ENCODE data around the gene PIK3C2A. TPM values are rescaled to one million over a fixed set of nuclear protein-coding genes. Genes with fewer than 3 reads are reported as not detected.
"Not testable (repeated sequence)": the region's sequence is repeated elsewhere in the genome, so short reads cannot be mapped to it uniquely, and the experiment has no call there.

PIK3C2A gene
- total RNA-seq, 1 donor = 73.1 TPM

- Histone ChIP-seq H3K4me3 (ENCODE audit: insufficient read depth, low read length) (no peak overlapping the region), H2AFZ (ENCODE audit: low read length) (no peak overlapping the region), H3K79me2 (ENCODE audit: insufficient read depth, low read length) (no peaks in the 10 kb centered on the region), H3K4me2 (ENCODE audit: insufficient read depth, low read length) (no peak overlapping the region), H3K27ac (ENCODE audit: low read depth, low read length) (no peak overlapping the region), H3K27me3 (ENCODE audit: insufficient read depth, low read length) (no peaks in the 10 kb centered on the region), H3K9me3 (ENCODE audit: low read depth, low read length) (no peaks in the 10 kb centered on the region), H4K20me1 (ENCODE audit: insufficient read depth, low read length) (no peaks in the 10 kb centered on the region), H3K4me1 (ENCODE audit: insufficient read depth, low read length) (no peaks in the 10 kb centered on the region), H3K36me3 (ENCODE audit: insufficient read depth, low read length) (no peaks in the 10 kb centered on the region)
- DNase-seq (ENCODE audit: insufficient read length, low spot score, missing footprints) = no peak
- no peak for TF ChIP-seq CTCF (IDR thresholded peaks at IDR 0.05; ENCODE audit: extremely low read depth, low read depth, low read length)
Observed at GRCh38 chr11:17230867-17231851, 23.4 kb upstream of the PIK3C2A start.

DNA sequence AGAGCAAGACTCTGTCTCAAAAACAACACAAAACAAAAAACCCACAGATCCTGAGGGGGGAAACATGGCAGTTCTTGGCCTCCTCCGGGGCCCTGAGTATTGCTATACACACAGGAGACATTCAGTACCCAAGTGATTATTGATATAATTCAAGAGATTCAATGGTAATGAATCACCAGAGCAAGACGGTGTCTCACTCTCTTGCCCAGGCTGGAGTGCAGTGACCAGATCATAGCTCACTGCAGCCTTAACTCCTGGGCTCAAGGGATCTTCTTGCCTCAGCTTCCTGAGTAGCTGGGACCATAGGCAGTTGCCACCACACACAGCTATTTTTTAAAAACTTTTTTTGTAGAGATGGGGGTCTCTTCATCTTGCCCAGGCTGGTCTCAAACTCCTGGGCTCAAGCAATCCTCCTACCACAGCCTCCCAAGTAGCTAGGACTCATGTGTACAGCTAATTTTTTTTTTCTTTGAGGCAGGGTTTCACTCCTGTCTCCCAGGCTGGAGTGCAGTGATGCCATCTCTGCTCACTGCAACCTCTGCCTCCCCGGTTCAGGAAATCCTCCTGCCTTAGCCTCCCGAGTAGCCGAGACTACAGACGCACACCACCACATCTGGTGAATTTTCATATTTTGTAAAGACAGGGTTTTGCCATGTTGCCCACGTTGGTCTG, 21.8 kb upstream of the PIK3C2A start:
- TF ChIP-seq CTCF (IDR thresholded peaks at IDR 0.05; ENCODE audit: extremely low read depth, low read depth, low read length) = no peak
- no peaks in the 10 kb centered on the region for H3K79me2 ChIP-seq (ENCODE audit: insufficient read depth, low read length)
- no peaks in the 10 kb centered on the region for H4K20me1 ChIP-seq (ENCODE audit: insufficient read depth, low read length)
- H3K9me3 ChIP-seq (ENCODE audit: low read depth, low read length) = no peaks in the 10 kb centered on the region
- H3K4me1 ChIP-seq (ENCODE audit: insufficient read depth, low read length) = no peaks in the 10 kb centered on the region
- H3K27me3 ChIP-seq (ENCODE audit: insufficient read depth, low read length) = no peaks in the 10 kb centered on the region
- H3K27ac ChIP-seq (ENCODE audit: low read depth, low read length) = no peak overlapping the region
- no peak overlapping the region for H3K4me3 ChIP-seq (ENCODE audit: insufficient read depth, low read length)
- no peaks in the 10 kb centered on the region for H3K36me3 ChIP-seq (ENCODE audit: insufficient read depth, low read length)
- H3K4me2 ChIP-seq (ENCODE audit: insufficient read depth, low read length) = no peak overlapping the region
- no peak for DNase-seq (ENCODE audit: insufficient read length, low spot score, missing footprints)
- H2AFZ ChIP-seq (ENCODE audit: low read length) = peak overlapping the region; percentile 77

GRCh38 chr11:17228186-17228925, 20.6 kb upstream of the PIK3C2A start:
- not testable (repeated sequence) for H3K4me3 ChIP-seq (ENCODE audit: insufficient read depth, low read length); H3K27me3 ChIP-seq (ENCODE audit: insufficient read depth, low read length); H4K20me1 ChIP-seq (ENCODE audit: insufficient read depth, low read length); H3K9me3 ChIP-seq (ENCODE audit: low read depth, low read length); H3K36me3 ChIP-seq (ENCODE audit: insufficient read depth, low read length); H2AFZ ChIP-seq (ENCODE audit: low read length); H3K79me2 ChIP-seq (ENCODE audit: insufficient read depth, low read length); H3K27ac ChIP-seq (ENCODE audit: low read depth, low read length); H3K4me1 ChIP-seq (ENCODE audit: insufficient read depth, low read length); DNase-seq (ENCODE audit: insufficient read length, low spot score, missing footprints); H3K4me2 ChIP-seq (ENCODE audit: insufficient read depth, low read length)

- Histone ChIP-seq H3K79me2 (ENCODE audit: insufficient read depth, low read length) (no peaks in the 10 kb centered on the region), H4K20me1 (ENCODE audit: insufficient read depth, low read length) (no peaks in the 10 kb centered on the region), H3K27ac (ENCODE audit: low read depth, low read length) (no peak overlapping the region), H3K27me3 (ENCODE audit: insufficient read depth, low read length) (no peaks in the 10 kb centered on the region), H3K4me2 (ENCODE audit: insufficient read depth, low read length) (no peak overlapping the region), H2AFZ (ENCODE audit: low read length) (no peak overlapping the region), H3K36me3 (ENCODE audit: insufficient read depth, low read length) (no peaks in the 10 kb centered on the region), H3K4me3 (ENCODE audit: insufficient read depth, low read length) (no peak overlapping the region), H3K4me1 (ENCODE audit: insufficient read depth, low read length) (no peaks in the 10 kb centered on the region), H3K9me3 (ENCODE audit: low read depth, low read length) (no peaks in the 10 kb centered on the region)
- no peak for TF ChIP-seq CTCF (IDR thresholded peaks at IDR 0.05; ENCODE audit: extremely low read depth, low read depth, low read length)
- no peak for DNase-seq (ENCODE audit: insufficient read length, low spot score, missing footprints)
Observed at GRCh38 chr11:17224727-17225126, 16.9 kb upstream of the PIK3C2A start.

Measured in osteoblast (primary cell).